Panc1 (cell line): ENCODE data around the gene HS6ST3. TPM values are rescaled to one million over a fixed set of nuclear protein-coding genes. Genes with fewer than 3 reads are reported as not detected.

Source experiments
- ATAC-seq: fragments of 200-7000 bp; cut with Tn5 transposase; 2 replicates; pipeline ENCODE4 v1.9.1; 2020; ENCODE audit warnings: mild to moderate bottlenecking, moderate library complexity
- BruUV-seq: library from RNA; stranded (reverse); fragments of 400-500 nt; replicated peaks from 2 replicates; lab custom pipeline; 2021; lab: Mats Ljungman, UMichigan
- CTCF ChIA-PET: fragments of 300-600 bp; sonication (Branson Sonifier 250); formaldehyde crosslinking; loops from one replicate; lab custom pipeline; 2022; ENCODE audit warnings: antibody characterized with exemption; lab: Charles Lee
- POLR2A ChIA-PET: fragments of 300-600 bp; sonication (Branson Sonifier 250); formaldehyde crosslinking; loops from one replicate; lab custom pipeline; 2022; ENCODE audit warnings: antibody characterized with exemption; lab: Charles Lee
- DNase-seq: peaks from one replicate; pipeline ENCODE4 v3.0.0-alpha.2; 2010; ENCODE audit warnings: low read depth, low spot score
- H3K27ac ChIP-seq: 2 replicates; pipeline ENCODE4 v1.5.1; 2011; ENCODE audit warnings: mild to moderate bottlenecking, low read length, inconsistent platforms
- H3K27me3 ChIP-seq: fragments of 200-500 bp; sonication (Bioruptor generic); 2 replicates; pipeline ENCODE4 v1.6.0; 2014; ENCODE audit warnings: low read length, inconsistent platforms; ENCODE audit not compliant: control insufficient read depth, insufficient read depth
- H3K36me3 ChIP-seq: fragments of 200-500 bp; sonication (Bioruptor generic); 2 replicates; pipeline ENCODE4 v1.5.1; 2014; ENCODE audit warnings: inconsistent platforms, mild to moderate bottlenecking, low read length, moderate library complexity; ENCODE audit not compliant: control insufficient read depth, insufficient read depth
- H3K4me1 ChIP-seq: 2 replicates; pipeline ENCODE4 v1.5.1; 2011; ENCODE audit warnings: inconsistent platforms, mild to moderate bottlenecking, low read length, moderate library complexity; ENCODE audit not compliant: control insufficient read depth, insufficient read depth
- H3K4me3 ChIP-seq, 2 experiments: 2 replicates each; pipeline ENCODE4 v1.5.1; 2011 to 2012; ENCODE audit warnings: low read depth in 2 of 2, low read length in 2 of 2, mild to moderate bottlenecking in 2 of 2, inconsistent platforms in 1 of 2, moderate library complexity in 1 of 2
- H3K9me3 ChIP-seq: fragments of 200-500 bp; sonication (Bioruptor generic); 2 replicates; pipeline ENCODE4 v1.5.1; 2014; ENCODE audit warnings: low read depth, mild to moderate bottlenecking, inconsistent platforms, low read length, moderate library complexity; ENCODE audit not compliant: control insufficient read depth, insufficient read depth
- CTCF ChIP-seq: fragments of 450-650 bp; IDR thresholded peaks from 2 replicates; pipeline ENCODE4 v1.5.1; 2017; ENCODE audit warnings: mild to moderate bottlenecking
- POLR2AphosphoS5 ChIP-seq: IDR thresholded peaks from 2 replicates; pipeline ENCODE4 v1.6.1; 2012; ENCODE audit warnings: mild to moderate bottlenecking, low read depth, low read length, moderate library complexity
- REST ChIP-seq, 2 experiments: IDR thresholded peaks; 2 replicates each; pipeline ENCODE4 v1.6.1; 2011 to 2012; ENCODE audit warnings: low read depth in 2 of 2, control low read depth in 1 of 2, low read length in 1 of 2, mild to moderate bottlenecking in 1 of 2, moderate library complexity in 1 of 2; ENCODE audit not compliant: insufficient read depth in 1 of 2
- SIN3A ChIP-seq: IDR thresholded peaks from 2 replicates; pipeline ENCODE4 v1.6.1; 2012; ENCODE audit warnings: low read depth, mild to moderate bottlenecking, low read length, moderate library complexity, borderline replicate concordance; ENCODE audit not compliant: insufficient read depth
- TCF7L2 ChIP-seq: IDR thresholded peaks from 2 replicates; pipeline ENCODE4 v1.6.1; 2011; ENCODE audit warnings: mild to moderate bottlenecking, low read depth, low read length, inconsistent platforms
- in situ Hi-C: cut with HindIII; loops from 2 replicates; pipeline ENCODE4 v1.10.0; 2016; ENCODE audit warnings: low sequenced_read_pairs, low pct_unique_long_range_greater_than_20kb
- intact Hi-C: fragments of 100-400 bp; cut with micrococcal nuclease; formaldehyde crosslinking; loops from one replicate; pipeline ENCODE4 v1.10.0; 2022; ENCODE audit not compliant: unreplicated experiment
- total RNA-seq: library from RNA; stranded (reverse); gene quantifications from one replicate; pipeline ENCODE4 v1.2.1, GENCODE V29; 2021; ENCODE audit not compliant: unreplicated experiment

HS6ST3 gene
- total RNA-seq, 1 experiment from 2014 or later, result 0.13 TPM

DNA sequence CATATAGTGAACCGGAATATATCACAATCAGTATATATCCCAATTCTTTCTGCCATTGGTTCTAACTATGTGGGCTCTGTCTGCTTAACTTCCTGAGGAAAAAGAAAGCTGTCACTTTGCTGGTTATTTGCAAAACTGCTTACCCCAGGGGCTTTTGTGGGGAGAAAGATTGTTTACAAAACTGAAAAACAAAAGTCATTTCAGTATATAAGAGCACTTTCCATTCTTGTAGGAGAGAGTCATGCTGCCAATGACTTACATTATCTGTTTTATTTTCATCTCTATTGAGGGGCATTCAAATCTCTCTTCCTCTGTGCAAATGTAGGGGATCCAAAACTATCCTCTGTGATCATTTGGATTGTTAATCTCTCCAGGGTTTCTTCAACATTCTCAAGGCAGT, 3.2 kb upstream of the HS6ST3 start:
- TF ChIP-seq TCF7L2 (no peak), SIN3A (no peak), POLR2AphosphoS5 (no peak), REST (IDR thresholded peaks at IDR 0.05; ENCODE audit: insufficient read depth in 1 of 2, low read depth in 2 of 2, low read length in 1 of 2) (no peak), CTCF (no peak)
- no peaks in the 10 kb centered on the region; the same call in 1 of the 2 replicates for H3K4me1 ChIP-seq
- H3K27me3 ChIP-seq, result peaks cover 33% of the 10 kb centered on the region
- H3K9me3 ChIP-seq, result no peaks in the 10 kb centered on the region
- H3K27ac ChIP-seq, result no peak overlapping the region
- intact Hi-C loops (no loop called here), in situ Hi-C loops (no loop called here)
- H3K4me3 ChIP-seq, result no peak overlapping the region
- no TSS peak for BruUV-seq
- ChIA-PET POLR2A (no interaction called here), CTCF (no interaction called here)
- ATAC-seq (no peak), DNase-seq (no peak)
- H3K36me3 ChIP-seq, result no peaks in the 10 kb centered on the region

GRCh38 chr13:96089139-96089538, 768 bp upstream of the HS6ST3 start:
- Histone ChIP-seq H3K4me1 (no peaks in the 10 kb centered on the region; the same call in 1 of the 2 replicates), H3K27me3 (peaks cover 37% of the 10 kb centered on the region), H3K27ac (no peak overlapping the region), H3K36me3 (no peaks in the 10 kb centered on the region), H3K9me3 (no peaks in the 10 kb centered on the region), H3K4me3 (no peak overlapping the region)
- in situ Hi-C loops (no loop called here), intact Hi-C loops (no loop called here)
- DNase-seq, result no peak
- no TSS peak for BruUV-seq
- POLR2A ChIA-PET, result no interaction called here
- TF ChIP-seq CTCF (no peak), POLR2AphosphoS5 (no peak), SIN3A (no peak), TCF7L2 (no peak), REST (IDR thresholded peaks at IDR 0.05; ENCODE audit: insufficient read depth in 1 of 2, low read depth in 2 of 2, low read length in 1 of 2) (no peak)
- CTCF ChIA-PET, result no interaction called here
- ATAC-seq, result no peak
